Kidney epithelial cell (primary cell): ENCODE measurements around the gene FIBCD1. TPM values are rescaled to one million over a fixed set of nuclear protein-coding genes. Genes with fewer than 3 reads are reported as not detected.

Experiments
- DNase-seq: peaks from one replicate; pipeline ENCODE4 v3.0.0-alpha.2; 2010; ENCODE audit warnings: low read depth
- H3K27me3 ChIP-seq: 2 replicates; pipeline ENCODE4 v1.6.0; 2011; ENCODE audit warnings: low read length; ENCODE audit not compliant: control insufficient read depth, insufficient read depth
- H3K36me3 ChIP-seq: 2 replicates; pipeline ENCODE4 v1.5.1; 2011; ENCODE audit warnings: low read length; ENCODE audit not compliant: control insufficient read depth, insufficient read depth
- H3K4me3 ChIP-seq: 2 replicates; pipeline ENCODE4 v1.5.1; 2011; ENCODE audit warnings: low read depth, mild to moderate bottlenecking, control low read depth, low read length
- CTCF ChIP-seq: IDR thresholded peaks from 2 replicates; pipeline ENCODE4 v1.5.1; 2011; ENCODE audit warnings: mild to moderate bottlenecking, moderate library complexity, low read length, control low read depth, inconsistent platforms; ENCODE audit not compliant: insufficient read depth, poor library complexity, severe bottlenecking
- total RNA-seq: library from RNA; depleted of rRNA; stranded (reverse); fragments of >200 nt; gene quantifications from 2 replicates; pipeline ENCODE4 v1.2.3, GENCODE V29; 2015

The FIBCD1 gene
- total RNA-seq, 1 donor from 2014 or later, result 2.6 TPM

- peaks cover 22% of the 10 kb centered on the region for H3K27me3 ChIP-seq
- H3K36me3 ChIP-seq, result no peaks in the 10 kb centered on the region
- no peak for DNase-seq
- no peak overlapping the region for H3K4me3 ChIP-seq
- TF ChIP-seq CTCF, result no peak
Measured at GRCh38 chr9:130972277-130972956, 33.4 kb upstream of the FIBCD1 start.

DNA sequence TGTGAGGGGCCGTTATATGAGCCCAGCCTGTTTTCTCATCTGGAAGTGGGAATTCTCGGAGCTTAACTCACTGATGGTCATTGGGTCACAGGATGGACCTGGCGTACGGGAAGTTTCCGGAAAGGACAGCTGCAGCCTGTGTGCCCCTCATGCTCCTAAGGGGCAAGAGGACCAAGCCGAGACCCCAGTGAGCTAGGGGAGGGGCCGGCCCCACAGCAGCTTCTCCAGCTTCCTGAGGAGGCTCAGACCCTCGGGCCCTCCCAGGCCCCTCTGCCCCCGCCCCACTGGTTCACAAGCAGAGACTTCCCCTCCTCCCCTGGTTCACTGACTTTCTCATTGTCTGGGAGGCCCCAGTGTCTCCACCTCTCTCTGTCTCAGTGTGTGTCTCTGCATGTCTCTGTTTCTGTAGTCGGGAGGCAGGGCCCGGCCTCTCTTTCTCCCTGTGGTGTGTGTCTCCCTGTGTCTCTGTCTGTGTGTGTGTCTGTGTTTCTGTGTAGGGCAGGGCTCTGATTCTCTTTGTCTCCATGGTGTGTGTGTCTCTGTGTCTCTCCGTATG is 32.3 kb upstream of the FIBCD1 start:
- H3K27me3 ChIP-seq, result peaks cover 22% of the 10 kb centered on the region
- no peak for DNase-seq
- no peak overlapping the region for H3K4me3 ChIP-seq
- no peak for TF ChIP-seq CTCF
- no peaks in the 10 kb centered on the region for H3K36me3 ChIP-seq

- no peaks in the 10 kb centered on the region for H3K36me3 ChIP-seq
- TF ChIP-seq CTCF, result no peak
- peaks cover 22% of the 10 kb centered on the region for H3K27me3 ChIP-seq
- no peak for DNase-seq
- no peak overlapping the region for H3K4me3 ChIP-seq
Measured at GRCh38 chr9:130970855-130971254, 31.8 kb upstream of the FIBCD1 start.

- no peak for DNase-seq
- H3K4me3 ChIP-seq, result no peak overlapping the region
- no peaks in the 10 kb centered on the region for H3K36me3 ChIP-seq
- peaks cover 22% of the 10 kb centered on the region for H3K27me3 ChIP-seq
- no peak for TF ChIP-seq CTCF
Measured at GRCh38 chr9:130970052-130970451, 31.0 kb upstream of the FIBCD1 start.

DNA sequence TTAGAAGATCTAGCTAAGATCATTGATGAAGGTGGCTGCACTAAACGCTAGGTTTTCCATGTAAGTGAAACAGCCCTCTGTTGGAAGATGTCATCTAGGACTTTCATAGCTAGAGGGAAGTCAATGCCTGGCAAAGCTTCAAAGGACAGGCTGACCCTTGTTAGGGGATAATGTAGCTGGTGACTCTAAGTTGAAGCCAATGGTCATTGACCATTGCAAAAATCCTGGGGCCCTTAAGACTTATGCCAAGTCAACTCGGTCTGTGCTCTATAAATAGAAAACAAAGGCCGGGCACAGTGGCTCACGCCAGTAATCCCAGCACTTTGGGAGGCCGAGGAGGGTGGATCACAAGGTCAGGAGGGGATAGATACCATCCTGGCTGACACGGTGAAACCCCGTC is 26.6 kb upstream of the FIBCD1 start:
- TF ChIP-seq CTCF, result no peak
- H3K27me3 ChIP-seq, result no peaks in the 10 kb centered on the region
- no peak for DNase-seq
- no peaks in the 10 kb centered on the region for H3K36me3 ChIP-seq
- no peak overlapping the region for H3K4me3 ChIP-seq

GRCh38 chr9:130963916-130964315 is 24.9 kb upstream of the FIBCD1 start:
- no peak for TF ChIP-seq CTCF
- H3K4me3 ChIP-seq, result no peak overlapping the region
- H3K27me3 ChIP-seq, result no peaks in the 10 kb centered on the region
- DNase-seq, result no peak
- no peaks in the 10 kb centered on the region for H3K36me3 ChIP-seq
